HG03575 (cell line): ENCODE results near the gene CLIC3.
"Not testable (repeated sequence)": the region's sequence is repeated elsewhere in the genome, so short reads cannot be mapped to it uniquely, and the experiment has no call there.

Experiments used
- ATAC-seq: cut with Tn5 transposase; IDR thresholded peaks from one replicate; pipeline ENCODE4 v1.9.1; 2021; ENCODE audit not compliant: unreplicated experiment, insufficient number of reproducible peaks, low FRiP score; ENCODE audit errors: extremely low read depth

Gene CLIC3

DNA sequence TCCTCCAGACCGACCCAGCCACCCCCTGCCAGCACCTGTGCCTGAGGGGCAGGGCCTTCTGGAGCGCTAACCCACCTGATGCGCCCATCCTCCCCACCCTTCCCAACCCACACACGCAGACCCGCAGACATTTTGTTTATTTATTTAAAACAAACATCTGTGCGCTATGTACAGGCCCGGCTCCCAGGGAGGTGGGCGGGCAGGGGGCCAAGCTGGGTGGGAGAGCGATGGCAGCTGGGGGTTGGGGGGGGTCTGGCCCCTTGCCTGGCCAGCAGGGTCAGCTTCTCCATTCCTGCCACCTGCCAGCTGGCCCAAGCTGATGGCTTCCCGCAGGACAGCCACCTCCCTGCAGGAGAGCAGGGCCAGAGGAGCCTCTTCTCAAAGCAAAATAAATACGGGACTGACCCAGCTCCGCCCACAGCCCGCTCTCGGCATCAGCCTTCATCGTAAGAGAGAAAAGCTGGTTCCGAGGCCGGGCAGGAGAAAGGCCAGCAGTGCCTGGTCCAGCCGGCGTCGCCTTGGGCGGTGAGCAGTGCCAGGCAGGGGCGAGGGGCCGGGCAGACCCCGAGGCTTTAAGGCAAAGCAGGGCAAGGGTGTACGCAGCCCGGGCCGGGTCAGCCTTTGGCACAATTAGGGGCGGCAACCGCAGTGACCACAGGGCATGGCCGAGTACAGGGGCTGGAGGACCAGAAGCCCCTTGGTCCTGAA lies 10.9 kb upstream of the CLIC3 start:
- ATAC-seq: no peak

DNA sequence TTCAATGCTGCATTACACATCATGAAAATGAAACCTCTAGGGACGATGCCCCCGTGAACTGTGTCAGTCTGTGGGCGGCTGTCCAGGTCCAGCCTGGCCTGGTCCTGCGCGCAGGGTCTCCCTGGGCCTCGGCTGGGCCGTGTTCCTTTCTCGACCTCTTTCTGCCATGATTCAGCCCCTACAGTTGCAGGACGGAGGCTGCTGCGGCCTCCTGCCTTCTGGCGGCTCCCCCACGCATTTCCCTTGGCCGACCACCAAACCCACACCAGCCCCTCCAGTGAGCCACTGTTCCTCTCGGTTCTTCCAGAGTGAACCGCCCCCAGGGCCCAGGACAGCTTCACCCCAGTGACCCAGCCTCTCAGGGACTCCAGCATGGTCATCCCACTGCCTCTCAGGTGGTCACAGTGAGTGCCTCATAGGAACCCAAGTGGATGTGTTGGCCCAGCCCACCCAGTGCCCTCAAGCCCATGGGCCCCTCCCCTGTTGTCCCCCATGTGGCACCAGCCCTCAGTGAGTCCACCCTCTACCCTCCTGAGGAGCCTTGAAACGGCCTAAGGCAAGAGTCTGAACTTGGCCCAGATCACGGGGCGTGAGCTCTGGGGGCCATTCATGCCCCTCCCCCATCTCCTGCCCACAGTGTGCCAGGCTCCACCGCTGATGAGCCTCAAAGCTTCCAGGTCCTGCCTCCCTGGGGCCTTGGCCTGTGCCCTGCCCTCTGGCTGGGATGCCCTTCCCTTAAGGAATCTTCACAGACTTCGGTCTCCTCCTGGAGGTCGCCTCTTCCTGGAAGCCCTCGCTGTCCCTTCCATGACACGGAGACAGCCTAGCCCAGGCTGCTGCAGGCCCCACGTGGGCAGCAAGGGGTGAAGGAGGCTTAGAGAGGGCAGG lies 10.0 kb upstream of the CLIC3 start:
- no peak for ATAC-seq

DNA sequence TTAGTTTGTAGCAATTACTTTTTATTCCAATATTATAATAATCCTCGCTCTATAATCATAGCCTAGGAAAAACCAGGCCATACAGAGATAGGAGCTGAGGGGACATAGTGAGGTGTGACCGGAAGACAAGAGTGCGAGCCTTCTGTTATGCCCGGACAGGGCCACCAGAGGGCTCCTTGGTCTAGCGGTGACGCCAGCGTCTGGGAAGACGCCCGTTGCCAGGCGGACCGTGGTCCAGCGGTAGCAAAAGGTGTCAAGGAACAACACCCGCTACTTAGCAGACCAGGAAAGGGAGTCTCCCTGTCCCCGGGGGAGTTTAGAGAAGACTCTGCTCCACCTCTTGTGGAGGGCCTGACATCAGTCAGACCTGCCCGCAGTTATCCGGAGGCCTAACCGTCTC lies 7.9 kb upstream of the CLIC3 start:
- not testable (repeated sequence) for ATAC-seq

DNA sequence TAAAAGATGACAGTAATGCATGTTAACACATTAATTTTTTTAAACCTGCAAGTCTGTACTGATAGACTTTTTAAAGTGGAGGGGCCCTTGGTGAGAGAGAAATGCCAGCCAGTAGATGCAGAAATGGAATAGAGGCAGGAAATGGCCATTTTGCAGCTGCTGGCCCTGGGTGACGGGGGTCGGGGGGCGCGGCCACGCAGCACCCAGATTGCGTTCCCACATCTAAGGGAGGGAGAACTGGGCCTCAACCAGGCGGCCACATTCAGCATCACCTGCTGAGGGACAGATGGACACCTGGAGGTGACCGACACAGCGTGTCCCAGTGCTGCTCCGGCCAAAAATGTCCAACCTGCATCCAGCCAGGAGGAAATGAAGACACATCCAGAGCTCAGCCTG lies 6.3 kb upstream of the CLIC3 start:
- no peak for ATAC-seq

DNA sequence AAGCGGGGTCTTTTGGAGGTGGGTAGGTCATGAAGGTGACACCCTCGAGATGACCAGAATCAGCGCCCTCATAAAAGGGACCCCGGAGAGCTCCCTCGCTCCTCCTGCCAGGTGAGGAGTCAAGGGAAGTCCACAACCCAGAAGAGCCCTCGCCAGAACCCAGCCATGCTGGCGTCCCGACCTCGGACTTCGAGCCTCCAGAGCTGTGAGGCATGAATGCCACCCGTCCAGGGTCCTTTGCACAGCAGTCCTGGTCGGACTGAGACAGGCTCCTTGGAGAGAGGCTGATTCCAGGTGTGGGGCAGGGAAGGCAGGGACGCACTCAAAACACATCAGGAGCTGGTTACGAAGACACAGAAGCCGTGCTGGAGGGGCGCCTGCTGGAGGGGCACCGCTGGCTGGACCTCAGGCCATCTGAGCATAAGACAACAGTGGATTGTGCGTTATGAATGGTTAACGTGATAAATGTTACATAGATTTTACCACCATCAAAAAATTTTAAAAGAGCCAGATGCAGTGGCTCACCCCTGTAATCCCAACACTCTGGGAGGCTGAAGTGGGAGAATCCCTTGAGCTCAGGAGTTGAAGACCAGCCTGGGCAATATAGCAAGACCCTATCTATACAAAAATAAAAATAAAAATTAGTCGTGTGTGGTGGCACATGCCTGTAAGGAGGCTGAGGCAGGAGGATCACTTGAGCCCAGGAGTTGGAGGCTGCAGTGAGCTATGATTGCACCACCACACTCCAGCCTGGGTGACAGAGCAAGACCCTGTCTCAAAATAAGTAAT lies 5.7 kb upstream of the CLIC3 start:
- no peak for ATAC-seq

DNA sequence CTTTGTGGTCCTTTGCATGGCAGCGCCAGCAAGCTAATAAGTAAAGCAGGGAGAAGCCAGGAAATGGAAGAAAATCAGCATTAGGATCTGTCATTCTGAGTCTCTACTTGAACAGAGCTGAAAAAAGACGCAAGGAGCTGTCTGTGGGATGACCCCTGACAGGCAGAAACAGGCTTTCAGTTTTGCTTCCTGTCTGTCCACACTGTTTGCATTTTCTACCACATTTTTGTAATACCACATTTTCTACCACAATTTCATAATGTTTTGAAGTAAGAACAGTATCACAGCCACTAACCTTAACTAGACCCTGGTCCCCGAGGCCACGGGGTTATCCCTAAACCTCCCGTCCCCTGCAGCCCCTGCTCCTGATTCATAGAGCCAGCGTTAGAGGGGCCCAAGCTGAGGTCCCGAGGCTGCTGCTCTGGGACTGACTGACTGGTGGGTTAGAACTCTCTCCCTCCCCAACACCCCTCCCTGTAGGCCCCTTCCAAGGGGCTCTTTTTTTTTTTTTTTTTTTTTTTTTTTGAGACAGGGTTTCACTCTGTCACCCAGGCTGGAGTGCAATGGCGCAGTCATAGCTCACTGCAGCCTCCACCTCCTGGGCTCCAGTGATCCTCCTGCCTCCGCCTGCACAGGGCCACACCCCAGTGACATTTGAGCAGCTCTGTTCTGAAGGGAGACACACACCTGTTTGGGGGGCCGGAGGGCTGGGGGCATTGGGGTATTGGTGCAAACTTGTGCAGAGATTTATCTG lies 4.0 kb upstream of the CLIC3 start:
- ATAC-seq: no peak

DNA sequence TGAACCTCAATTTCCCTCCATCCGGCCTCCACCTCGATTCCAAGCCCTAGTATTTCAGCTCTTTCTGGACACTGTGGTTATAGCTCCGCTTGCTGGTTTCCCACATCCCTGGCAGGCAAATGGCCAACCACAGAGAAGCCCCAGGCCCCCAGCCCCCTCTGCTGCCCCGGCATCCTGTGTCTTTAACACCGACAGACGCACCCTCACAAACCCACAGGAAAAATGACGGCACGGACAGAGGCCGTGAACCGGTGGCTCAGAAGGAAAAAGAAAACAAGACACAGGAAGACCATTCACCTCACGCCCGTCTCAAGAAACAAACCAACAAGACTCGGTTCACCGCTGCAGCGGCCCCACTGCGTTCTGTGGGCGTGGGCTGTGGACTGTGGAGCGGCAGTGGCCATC lies 1.5 kb upstream of the CLIC3 start:
- no peak for ATAC-seq

DNA sequence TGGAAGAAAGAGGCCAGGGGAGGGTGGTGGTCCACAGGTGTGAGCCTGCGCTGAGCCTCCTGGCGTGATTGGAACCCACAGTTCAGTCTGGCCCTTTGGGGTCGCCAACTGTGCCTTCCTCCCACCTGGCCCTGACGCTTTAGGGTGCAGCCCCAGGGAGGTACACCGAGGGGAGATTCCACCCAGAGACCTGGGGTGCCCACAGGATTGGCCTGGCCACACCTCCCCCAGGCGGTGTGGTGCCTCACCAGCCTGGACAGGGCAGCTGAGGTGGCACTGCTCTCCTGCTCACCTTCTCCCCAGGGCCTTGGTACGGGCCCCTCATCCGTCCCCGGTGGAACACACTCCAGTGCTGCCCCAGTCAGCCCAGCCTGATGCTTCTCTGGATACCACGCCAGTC lies 1.0 kb upstream of the CLIC3 start:
- no peak for ATAC-seq

DNA sequence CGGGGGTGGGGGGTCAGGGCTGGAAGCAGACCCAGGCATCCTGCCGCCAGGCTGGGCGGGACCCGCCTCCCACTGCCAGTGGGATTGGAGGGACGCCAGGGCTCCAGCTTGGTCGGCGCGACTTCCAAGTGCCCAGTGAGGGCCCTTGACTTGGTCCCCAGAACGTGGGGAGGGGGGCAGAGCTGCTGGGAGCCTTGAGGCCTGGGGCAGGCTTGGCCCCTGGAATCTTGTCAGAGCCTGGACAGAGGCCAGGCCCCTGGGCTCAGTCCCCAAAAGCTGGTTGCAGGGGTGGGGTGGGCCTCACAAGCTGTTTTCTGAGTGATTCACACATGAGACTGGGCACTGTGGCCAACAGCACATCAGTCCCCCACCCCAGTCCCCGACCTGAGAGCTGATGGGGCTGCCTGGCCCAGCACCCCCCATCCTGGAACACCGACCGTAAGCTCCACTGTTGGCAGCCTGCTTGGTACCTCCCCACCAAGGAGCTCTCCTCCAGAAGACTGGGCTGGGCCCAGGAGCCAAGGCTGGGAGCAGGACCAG lies 526 bp downstream of the CLIC3 start:
- ATAC-seq: no peak

DNA sequence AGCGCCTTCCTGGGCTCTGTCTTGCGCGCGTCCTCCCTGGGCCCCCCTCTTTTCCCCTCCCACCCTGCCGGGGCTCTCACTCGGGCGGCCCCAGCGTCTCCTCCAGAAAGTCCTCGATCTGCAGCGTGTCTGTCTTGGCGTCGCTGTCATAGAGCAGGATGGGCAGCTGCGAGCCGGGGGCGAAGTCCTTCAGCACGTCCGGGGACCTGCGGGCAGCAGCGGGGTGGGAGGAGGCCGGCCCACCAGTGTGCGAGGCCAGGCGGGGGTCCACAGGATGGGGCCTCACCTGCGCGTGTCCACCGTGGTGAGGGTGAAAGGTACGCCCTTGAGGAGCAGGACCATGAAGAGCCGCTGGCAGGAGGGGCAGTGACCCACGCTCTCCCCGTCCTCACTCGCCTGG lies 1.0 kb downstream of the CLIC3 start:
- ATAC-seq: no peak

DNA sequence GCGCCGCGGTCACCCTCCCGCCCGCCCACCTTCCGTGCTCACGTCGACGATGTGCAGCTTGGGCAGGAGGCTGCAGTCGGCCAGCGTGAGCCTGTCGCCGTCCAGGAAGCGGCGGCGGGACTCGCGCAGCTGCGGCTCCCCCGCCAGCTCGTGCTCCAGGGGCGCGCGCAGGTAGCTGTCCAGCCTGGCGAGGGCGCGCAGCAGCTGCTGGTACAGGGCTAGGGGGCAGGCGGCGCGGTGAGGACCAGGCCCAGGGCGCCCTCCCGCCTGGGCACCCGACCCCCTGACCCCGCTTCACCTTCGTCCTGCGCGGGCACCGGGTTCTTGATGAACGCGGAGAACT lies 1.5 kb downstream of the CLIC3 start:
- ATAC-seq: no peak

DNA sequence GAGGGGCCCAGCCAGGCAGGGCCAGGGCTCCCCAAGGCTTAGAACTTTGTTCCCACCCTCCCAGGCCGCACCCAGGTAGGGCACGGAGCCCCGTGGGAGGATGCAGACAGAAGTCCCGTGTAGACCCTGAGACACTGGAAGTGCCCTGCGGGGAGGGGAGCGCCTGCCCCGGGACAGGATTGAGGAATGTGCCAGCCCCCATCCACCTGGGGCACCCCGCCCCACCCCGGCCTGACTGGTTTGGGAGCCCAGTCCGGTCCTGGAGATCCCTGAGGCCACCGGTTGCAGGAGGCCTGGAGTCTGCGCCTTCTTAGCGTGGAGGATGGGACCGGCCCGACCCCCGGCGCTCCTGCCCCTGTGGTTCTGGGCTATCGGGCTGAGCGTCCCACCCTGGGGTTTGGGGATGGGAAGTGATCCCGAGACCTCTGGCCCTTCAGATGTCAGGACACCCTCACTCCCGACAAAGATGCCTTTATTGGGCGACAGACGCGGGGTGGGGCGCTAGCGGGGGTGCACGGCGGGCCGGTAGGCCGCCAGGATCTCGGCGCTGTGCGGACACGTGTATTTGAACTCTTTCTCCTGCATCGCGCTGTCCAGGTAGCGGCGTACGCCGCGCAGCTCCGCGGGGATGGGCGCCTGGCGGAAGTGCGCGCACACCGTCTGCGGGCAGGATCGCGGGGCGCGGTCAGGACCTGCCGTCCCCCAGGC lies 2.0 kb downstream of the CLIC3 start:
- no peak for ATAC-seq

DNA sequence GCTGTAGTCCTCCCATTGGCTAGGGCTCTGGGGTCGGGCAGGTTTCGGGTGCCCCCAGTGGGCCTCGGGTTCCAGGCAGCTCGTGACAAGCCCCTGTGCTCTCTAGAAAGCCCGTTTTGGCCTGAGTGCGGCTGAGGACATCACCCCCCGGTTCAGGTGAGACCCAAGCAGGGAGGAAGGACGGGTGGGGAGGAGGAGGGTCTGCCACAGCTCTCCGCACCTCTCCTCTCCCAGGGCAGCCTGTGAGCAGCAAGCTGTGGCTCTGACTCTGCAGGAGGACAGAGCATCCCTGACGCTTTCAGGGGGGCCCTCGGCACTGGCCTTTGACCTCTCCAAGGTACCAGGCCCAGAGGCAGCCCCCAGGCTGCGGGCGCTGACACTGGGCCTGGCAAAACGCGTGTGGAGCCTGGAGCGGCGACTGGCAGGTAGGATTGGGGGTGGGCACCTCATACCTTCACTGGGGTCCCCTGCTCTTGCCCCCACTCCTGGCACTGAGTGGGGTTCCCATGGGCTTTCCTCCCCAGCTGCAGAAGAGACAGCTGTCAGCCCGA lies 3.5 kb downstream of the CLIC3 start:
- ATAC-seq: no peak

DNA sequence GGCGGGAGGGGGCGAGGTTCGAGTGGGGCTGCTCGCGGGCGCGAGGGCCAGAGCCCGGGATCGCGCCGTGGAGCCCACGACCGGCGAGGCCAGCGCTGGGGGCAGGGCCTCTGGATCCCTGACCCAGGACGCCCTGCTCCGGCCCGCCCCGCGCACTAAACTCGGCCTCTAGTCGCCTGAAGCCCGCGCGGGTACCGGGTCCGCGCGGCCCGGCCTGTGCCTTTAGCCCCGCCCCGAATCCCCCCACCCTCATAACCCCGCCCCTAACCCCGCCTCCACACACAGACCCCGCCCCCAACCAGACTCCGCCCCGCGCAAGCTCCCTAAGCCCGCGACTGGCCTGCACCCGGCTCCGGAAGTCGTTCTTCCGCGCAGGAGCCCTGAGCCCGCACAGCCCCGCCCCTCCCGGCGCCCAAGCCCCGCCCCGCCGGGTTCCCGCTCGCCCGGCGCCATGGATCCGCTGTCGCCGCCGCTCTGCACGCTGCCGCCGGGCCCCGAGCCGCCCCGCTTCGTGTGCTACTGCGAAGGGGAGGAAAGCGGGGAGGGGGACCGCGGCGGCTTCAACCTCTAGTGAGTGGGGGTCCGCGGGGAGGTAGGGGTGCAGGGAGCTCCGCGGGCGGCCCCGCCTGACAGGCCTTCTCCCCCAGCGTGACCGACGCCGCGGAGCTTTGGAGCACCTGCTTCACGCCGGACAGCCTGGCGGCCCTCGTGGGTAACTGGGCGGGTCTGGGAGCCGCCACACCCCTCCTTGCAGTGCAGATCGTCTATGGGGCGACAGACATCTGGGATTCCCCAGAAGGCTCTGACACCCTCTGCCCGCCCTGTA lies 4.2 kb downstream of the CLIC3 start, which contains the start of gene PAXX:
Gene PAXX (plus strand): TSS at position 430 of the 826 bp plus-strand sequence. CDS start 22 bp downstream, at position 452.
- no peak for ATAC-seq

DNA sequence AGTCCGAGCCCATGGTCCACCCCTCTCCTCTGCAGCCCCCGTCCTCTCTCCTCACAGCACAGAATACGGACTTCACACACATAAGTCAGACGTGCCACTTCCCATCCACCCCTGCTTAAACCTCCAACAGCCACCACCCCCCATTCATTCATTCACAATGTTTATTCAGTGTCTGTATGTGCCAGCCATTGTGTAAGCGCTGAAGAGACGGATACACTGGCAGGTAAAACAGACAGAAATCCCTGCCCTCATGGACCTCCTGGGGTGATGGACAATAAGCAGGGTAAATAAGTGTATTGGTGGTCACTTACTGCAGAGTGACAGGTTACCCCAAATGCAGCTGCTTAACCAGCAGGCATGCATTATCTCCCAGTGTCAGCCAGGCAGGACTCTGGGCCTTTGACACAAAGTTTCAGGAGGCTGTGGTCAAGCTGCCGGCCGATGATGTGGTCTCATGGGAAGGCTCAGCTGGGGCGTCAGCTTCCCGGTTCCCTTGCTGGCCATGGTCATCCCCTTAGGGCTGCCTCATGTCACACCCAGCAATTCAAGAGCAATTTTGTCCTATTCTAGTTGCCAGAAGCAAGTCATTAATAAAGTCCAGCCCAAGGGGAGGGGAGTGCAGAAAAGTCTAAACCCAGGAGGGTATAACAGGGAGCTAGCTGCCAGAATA lies 6.0 kb downstream of the CLIC3 start:
- no peak for ATAC-seq

DNA sequence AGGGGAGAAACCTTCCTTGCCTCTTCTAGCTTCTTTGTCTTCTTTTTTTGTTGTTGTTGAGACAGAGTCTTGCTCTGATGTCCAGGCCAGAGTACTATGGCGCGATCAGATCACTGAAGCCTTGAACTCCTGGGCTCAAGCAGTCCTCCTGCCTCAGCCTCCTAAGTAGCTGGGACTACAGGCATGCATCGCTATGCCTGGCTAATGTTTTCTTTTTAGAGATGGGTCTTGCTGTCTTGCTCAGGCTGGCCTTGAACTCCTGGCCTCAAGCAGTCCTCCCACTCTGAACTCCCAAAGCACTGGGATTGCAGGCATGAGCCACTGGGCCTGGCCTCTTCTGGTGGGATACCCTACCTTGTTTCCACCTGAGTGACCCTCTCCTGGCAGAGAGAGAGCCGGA lies 7.5 kb downstream of the CLIC3 start:
- ATAC-seq: no peak

DNA sequence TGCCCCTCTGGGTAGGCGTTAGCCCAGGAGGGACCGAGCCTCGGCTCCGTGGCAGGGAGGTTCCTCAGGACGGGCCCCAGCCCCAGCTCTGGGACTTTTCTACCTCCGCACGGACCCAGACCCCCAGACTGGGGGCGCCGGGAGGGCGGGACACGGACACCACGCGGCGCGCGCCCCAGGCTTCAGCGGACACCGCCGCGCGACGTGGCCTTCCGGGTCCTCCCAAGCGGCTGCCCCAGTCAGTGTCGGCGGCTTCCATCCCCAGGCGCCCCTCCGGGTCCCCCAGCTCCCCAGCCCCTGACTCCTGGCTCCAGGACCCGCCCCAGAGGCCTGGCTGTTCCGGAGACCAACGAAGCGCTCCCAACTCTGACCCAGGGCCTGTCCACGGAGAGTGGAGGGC lies 10.5 kb downstream of the CLIC3 start:
- ATAC-seq: no peak
